Uterus (tissue), 4 donors: ENCODE data around the gene PARP6. TPM values are rescaled to one million over a fixed set of nuclear protein-coding genes. Genes with fewer than 3 reads are reported as not detected.
A peak's percentile ranks its signal among the peaks of the same experiment; 100 is the strongest.

Experiments
- DNase-seq, 2 donors: peaks; one replicate each; pipeline ENCODE4 v3.0.0-alpha.2; 2019 to 2020
- H3K27ac ChIP-seq, 2 donors: fragments of 200-600 bp; sonication (generic); 1 replicate in 1 of 2; 2 replicates in 1 of 2; pipeline ENCODE4 v1.5.1; 2016 to 2018
- H3K27me3 ChIP-seq, 2 donors: fragments of 200-600 bp; sonication (generic); one replicate each; pipeline ENCODE4 v1.5.1; 2018 to 2019; ENCODE audit warnings: control low read depth in 1 of 2
- H3K36me3 ChIP-seq, 2 donors: fragments of 200-600 bp; sonication (generic); one replicate each; pipeline ENCODE4 v1.5.1; 2019; ENCODE audit warnings: control low read depth in 1 of 2
- H3K4me1 ChIP-seq, 2 donors: fragments of 200-600 bp; sonication (generic); one replicate each; pipeline ENCODE4 v1.5.1; 2018 to 2019; ENCODE audit warnings: control low read depth in 1 of 2
- H3K4me3 ChIP-seq, 2 donors: fragments of 200-600 bp; sonication (generic); 1 replicate in 1 of 2; 2 replicates in 1 of 2; pipeline ENCODE4 v1.5.1; 2018 to 2019; ENCODE audit warnings: mild to moderate bottlenecking in 1 of 2
- H3K9me3 ChIP-seq, 2 donors: fragments of 200-600 bp; sonication (generic); one replicate each; pipeline ENCODE4 v1.5.1; 2019; ENCODE audit warnings: control low read depth in 1 of 2
- POLR2A ChIP-seq, 2 donors: fragments of 450-650 bp; IDR thresholded peaks; one replicate each; pipeline ENCODE4 v1.6.1; 2016; ENCODE audit warnings: antibody characterized with exemption in 2 of 2, mild to moderate bottlenecking in 1 of 2, moderate library complexity in 1 of 2
- intact Hi-C: fragments of 100-400 bp; cut with DNase I; formaldehyde crosslinking; loops from one replicate; pipeline ENCODE4 v1.15.1; 2023; ENCODE audit warnings: low total_unique reads
- total RNA-seq, 4 donors: library from RNA; depleted of rRNA in 3 of 4; stranded (reverse); fragments of >200 nt in 3 of 4; gene quantifications; one replicate each; pipeline versions ENCODE4 v1.1.0 to v1.2.4, GENCODE V29; 2014 to 2023
- TF ChIP-seq, protein P1 (sequence below), 4 experiments: fragments of 200-600 bp in 2 of 4; fragments of 450-650 bp in 2 of 4; sonication (generic) in 2 of 4; IDR thresholded peaks; one replicate each; pipeline ENCODE4 v1.5.1; 2016 to 2019; ENCODE audit warnings: antibody characterized with exemption in 4 of 4, mild to moderate bottlenecking in 2 of 4, moderate library complexity in 1 of 4
- donor health status: DM: yes; HTN: yes; CAD: no.

The PARP6 gene
- total RNA-seq, 4 donors from 2014 or later, result 32.1 to 111 (median 55.6) TPM

DNA sequence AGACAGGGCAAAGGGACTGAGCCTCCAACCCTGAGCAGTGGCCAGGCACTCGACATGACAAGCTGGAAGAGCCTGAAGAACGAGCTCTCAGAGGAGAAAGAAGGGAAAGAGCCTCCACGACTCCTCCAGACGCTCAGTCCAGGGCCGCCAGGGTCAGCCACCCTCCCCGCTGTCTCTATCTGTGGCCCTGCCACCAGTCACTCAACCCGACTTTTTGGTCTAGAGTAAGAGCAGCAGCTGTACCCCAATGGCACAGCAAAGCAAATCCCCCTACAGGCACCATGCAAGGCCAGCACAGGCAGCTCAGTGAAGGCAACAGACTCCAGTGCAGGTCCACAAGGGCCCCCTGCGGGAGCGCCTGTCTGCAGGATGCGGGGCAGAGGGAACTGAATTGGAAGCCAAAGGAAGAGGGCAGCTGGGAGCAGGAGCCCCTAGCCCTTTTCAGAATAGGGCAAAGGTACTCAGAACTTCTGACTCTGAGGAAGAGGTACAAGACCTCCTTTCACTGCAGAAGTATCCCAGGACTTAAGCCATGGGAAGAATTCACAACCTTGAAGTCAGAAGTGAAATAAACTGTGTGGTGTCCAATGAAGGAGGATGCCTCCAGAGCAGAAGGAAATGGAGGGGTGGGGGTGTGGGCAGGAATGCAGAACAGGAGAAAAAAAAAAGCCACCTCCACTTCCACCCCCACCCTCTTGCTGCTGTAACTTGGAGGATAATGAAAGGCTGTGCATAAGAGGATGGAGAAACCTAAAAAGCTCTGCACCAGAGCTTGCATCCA, 66.3 kb downstream of the PARP6 start:
- no peaks in the 10 kb centered on the region for H3K4me1 ChIP-seq
- no peak for TF ChIP-seq POLR2A (IDR thresholded peaks at IDR 0.05)
- TF ChIP-seq, protein P1, sequence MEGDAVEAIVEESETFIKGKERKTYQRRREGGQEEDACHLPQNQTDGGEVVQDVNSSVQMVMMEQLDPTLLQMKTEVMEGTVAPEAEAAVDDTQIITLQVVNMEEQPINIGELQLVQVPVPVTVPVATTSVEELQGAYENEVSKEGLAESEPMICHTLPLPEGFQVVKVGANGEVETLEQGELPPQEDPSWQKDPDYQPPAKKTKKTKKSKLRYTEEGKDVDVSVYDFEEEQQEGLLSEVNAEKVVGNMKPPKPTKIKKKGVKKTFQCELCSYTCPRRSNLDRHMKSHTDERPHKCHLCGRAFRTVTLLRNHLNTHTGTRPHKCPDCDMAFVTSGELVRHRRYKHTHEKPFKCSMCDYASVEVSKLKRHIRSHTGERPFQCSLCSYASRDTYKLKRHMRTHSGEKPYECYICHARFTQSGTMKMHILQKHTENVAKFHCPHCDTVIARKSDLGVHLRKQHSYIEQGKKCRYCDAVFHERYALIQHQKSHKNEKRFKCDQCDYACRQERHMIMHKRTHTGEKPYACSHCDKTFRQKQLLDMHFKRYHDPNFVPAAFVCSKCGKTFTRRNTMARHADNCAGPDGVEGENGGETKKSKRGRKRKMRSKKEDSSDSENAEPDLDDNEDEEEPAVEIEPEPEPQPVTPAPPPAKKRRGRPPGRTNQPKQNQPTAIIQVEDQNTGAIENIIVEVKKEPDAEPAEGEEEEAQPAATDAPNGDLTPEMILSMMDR (IDR thresholded peaks at IDR 0.05), result no peak
- no peaks in the 10 kb centered on the region for H3K27me3 ChIP-seq
- H3K36me3 ChIP-seq, result no peaks in the 10 kb centered on the region
- intact Hi-C loops, result loop anchor here (10.0 kb wide), 1 partner anchor 69 kb away; the partner anchor contains the start of gene PARP6
- H3K27ac ChIP-seq, result no peak overlapping the region
- no peak for DNase-seq
- H3K4me3 ChIP-seq, result no peak overlapping the region
- no peaks in the 10 kb centered on the region for H3K9me3 ChIP-seq

DNA sequence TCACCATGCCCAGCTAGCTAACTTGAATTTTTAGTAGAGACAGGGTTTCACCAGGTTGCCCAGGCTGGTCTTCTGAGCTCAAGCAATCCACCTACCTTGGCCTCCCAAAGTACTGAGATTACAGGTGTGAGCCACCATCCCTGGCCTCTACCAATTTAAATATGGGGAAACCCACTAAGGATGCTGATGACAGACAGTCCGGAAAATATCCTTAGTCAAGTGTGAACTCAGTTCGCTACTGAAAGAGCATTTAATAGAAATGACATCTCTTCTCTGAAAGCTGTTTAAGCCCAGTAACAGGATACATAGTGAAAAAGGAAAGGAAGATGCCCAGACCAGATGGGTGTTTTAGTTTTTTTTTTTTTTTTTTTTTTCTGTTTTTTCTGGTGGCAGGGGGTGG, 67.1 kb downstream of the PARP6 start:
- H3K4me1 ChIP-seq, result no peaks in the 10 kb centered on the region
- DNase-seq, result no peak
- intact Hi-C loops, result loop anchor here (10.0 kb wide), 1 partner anchor 70 kb away; the partner anchor contains the start of gene PARP6
- no peak overlapping the region for H3K4me3 ChIP-seq
- no peak for TF ChIP-seq POLR2A (IDR thresholded peaks at IDR 0.05)
- TF ChIP-seq, protein P1 (IDR thresholded peaks at IDR 0.05), result no peak
- H3K9me3 ChIP-seq, result no peaks in the 10 kb centered on the region
- H3K27ac ChIP-seq, result no peak overlapping the region
- H3K27me3 ChIP-seq, result no peaks in the 10 kb centered on the region
- no peaks in the 10 kb centered on the region for H3K36me3 ChIP-seq

GRCh38 chr15:72203507-72203837, 68.9 kb downstream of the PARP6 start:
- Histone ChIP-seq H3K27ac (no peak overlapping the region), H3K36me3 (no peaks in the 10 kb centered on the region), H3K4me1 (no peaks in the 10 kb centered on the region), H3K9me3 (no peaks in the 10 kb centered on the region), H3K27me3 (no peaks in the 10 kb centered on the region), H3K4me3 (no peak overlapping the region)
- TF ChIP-seq POLR2A (IDR thresholded peaks at IDR 0.05), result no peak
- TF ChIP-seq, protein P1 (IDR thresholded peaks at IDR 0.05), result no peak
- intact Hi-C loops, result loop anchor here (10.0 kb wide), 1 partner anchor 71 kb away; the partner anchor contains the start of gene PARP6
- DNase-seq, result peak in 1 of 2 donors; percentile 48

DNA sequence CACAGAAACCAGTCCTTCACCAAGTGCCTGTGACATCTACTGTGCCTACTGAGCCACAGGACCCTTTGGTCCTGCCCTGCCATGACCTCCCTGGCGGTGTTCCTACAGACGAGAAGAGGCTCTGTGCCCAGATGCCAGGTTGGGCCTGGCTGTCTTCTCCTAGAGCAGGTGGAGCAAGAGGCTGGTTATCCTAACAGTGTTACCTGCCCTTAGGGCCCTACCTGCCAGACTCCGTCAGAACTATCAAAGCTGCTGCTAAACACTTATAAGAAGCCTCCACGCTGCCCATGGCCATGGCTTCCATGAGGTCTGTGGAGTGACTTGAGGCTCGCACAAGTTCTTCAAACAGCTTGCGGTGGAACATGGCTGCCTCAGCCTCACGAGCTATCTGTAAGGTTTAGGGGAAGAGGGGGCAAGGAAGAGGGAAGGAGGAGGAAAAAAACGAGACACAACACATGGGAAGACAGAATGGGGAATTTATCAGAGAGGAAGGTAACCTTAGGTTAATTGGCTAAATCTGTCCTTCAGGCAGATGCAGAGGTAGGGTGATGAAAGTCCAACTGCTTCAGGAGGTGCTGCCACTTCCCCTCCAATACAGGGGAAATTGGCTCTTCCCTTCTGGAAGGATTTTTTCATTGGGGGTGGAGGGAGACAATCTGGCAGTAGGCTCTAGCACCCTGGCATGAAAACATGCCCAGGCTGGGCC, 69.4 kb downstream of the PARP6 start:
- intact Hi-C loops, result loop anchor here (10.0 kb wide), 1 partner anchor 72 kb away; the partner anchor contains the start of gene PARP6
- Histone ChIP-seq H3K9me3 (no peaks in the 10 kb centered on the region), H3K27ac (no peak overlapping the region), H3K27me3 (no peaks in the 10 kb centered on the region), H3K4me1 (no peaks in the 10 kb centered on the region), H3K4me3 (no peak overlapping the region), H3K36me3 (no peaks in the 10 kb centered on the region)
- TF ChIP-seq POLR2A (IDR thresholded peaks at IDR 0.05), result no peak
- TF ChIP-seq, protein P1 (IDR thresholded peaks at IDR 0.05), result no peak
- DNase-seq, result no peak

DNA sequence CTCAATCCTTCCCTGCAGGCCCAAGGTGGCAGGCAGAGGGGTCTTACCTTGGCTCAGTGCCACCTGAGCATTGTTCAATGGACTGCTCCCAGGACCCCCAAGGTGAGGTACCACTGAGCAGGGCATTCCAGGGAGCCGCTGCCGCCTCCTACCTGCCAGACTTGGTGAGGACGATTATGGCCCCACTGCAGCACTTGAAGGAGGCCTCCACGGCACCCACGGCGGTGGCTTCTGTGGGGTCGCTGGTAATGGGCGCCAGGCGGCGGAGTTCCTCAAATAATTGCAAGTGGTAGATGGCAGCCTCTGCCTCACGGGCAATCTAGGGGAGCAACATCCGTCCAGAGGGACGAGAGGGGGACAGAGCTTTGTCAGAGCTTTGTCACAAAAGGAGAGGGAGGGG, 70.1 kb downstream of the PARP6 start:
- intact Hi-C loops, result loop anchor here (10.0 kb wide), 1 partner anchor 72 kb away; the partner anchor contains the start of gene PARP6
- Histone ChIP-seq H3K27ac (no peak overlapping the region), H3K36me3 (no peaks in the 10 kb centered on the region), H3K4me3 (no peak overlapping the region), H3K9me3 (no peaks in the 10 kb centered on the region), H3K4me1 (peaks cover 0 to 2% of the 10 kb centered on the region in 2 donors), H3K27me3 (peaks cover 0 to 2% of the 10 kb centered on the region in 2 donors)
- DNase-seq, result no peak
- no peak for TF ChIP-seq POLR2A (IDR thresholded peaks at IDR 0.05)
- TF ChIP-seq, protein P1 (IDR thresholded peaks at IDR 0.05), result no peak
